Thyroid gland (tissue), 4 donors: ENCODE data around the gene CA6. TPM values are rescaled to one million over a fixed set of nuclear protein-coding genes. Genes with fewer than 3 reads are reported as not detected.
"Not testable (repeated sequence)": the region's sequence is repeated elsewhere in the genome, so short reads cannot be mapped to it uniquely, and the experiment has no call there.

ENCODE experiments used
- DNase-seq, 2 donors: peaks; one replicate each; pipeline ENCODE4 v3.0.0-alpha.2; 2019
- H3K27ac ChIP-seq, 3 donors: fragments of 200-600 bp; sonication (generic); 1 replicate in 2 of 3; 2 replicates in 1 of 3; pipeline ENCODE4 v1.5.1; 2016 to 2019; ENCODE audit warnings: mild to moderate bottlenecking in 1 of 3, moderate library complexity in 1 of 3
- H3K27me3 ChIP-seq: fragments of 200-600 bp; sonication (generic); one replicate; pipeline ENCODE4 v1.5.1; 2019
- H3K36me3 ChIP-seq, 2 donors: fragments of 200-600 bp; sonication (generic); one replicate each; pipeline ENCODE4 v1.5.1; 2016 to 2019
- H3K4me1 ChIP-seq, 2 donors: fragments of 200-600 bp; sonication (generic); one replicate each; pipeline ENCODE4 v1.5.1; 2017 to 2019
- H3K4me3 ChIP-seq, 3 donors: fragments of 200-600 bp; sonication (generic); replicated peaks in 1 of 3; 1 replicate in 2 of 3; 2 replicates in 1 of 3; pipeline ENCODE4 v1.5.1; 2016; ENCODE audit warnings: mild to moderate bottlenecking in 1 of 3
- H3K9me3 ChIP-seq: fragments of 200-600 bp; sonication (generic); one replicate; pipeline ENCODE4 v1.5.1; 2017
- POLR2A ChIP-seq, 2 donors: fragments of 450-650 bp; IDR thresholded peaks; one replicate each; pipeline ENCODE4 v1.6.1; 2017; ENCODE audit warnings: antibody characterized with exemption in 2 of 2, mild to moderate bottlenecking in 2 of 2, moderate library complexity in 1 of 2
- WGBS, 2 donors: methylation state at CpG; one replicate each; pipeline ENCODE4 v1.1.5; 2017; 5-methylcytosine and 5-hydroxymethylcytosine counted together
- intact Hi-C: fragments of 100-400 bp; cut with DNase I; formaldehyde crosslinking; loops from one replicate; pipeline ENCODE4 v1.15.1; 2023
- total RNA-seq, 4 donors: library from RNA; depleted of rRNA; stranded (reverse); fragments of >200 nt; gene quantifications; one replicate each; pipeline ENCODE4 v1.2.3, GENCODE V29; 2016
- TF ChIP-seq, protein P1 (sequence below), 6 experiments: fragments of 200-600 bp in 3 of 6; fragments of 450-650 bp in 3 of 6; sonication (generic) in 3 of 6; IDR thresholded peaks; one replicate each; pipeline ENCODE4 v1.5.1; 2016 to 2019; ENCODE audit warnings: antibody characterized with exemption in 6 of 6, mild to moderate bottlenecking in 2 of 6, inconsistent platforms in 1 of 6, moderate library complexity in 1 of 6

Gene CA6
- total RNA-seq, 4 donors from 2014 or later: not detected

DNA sequence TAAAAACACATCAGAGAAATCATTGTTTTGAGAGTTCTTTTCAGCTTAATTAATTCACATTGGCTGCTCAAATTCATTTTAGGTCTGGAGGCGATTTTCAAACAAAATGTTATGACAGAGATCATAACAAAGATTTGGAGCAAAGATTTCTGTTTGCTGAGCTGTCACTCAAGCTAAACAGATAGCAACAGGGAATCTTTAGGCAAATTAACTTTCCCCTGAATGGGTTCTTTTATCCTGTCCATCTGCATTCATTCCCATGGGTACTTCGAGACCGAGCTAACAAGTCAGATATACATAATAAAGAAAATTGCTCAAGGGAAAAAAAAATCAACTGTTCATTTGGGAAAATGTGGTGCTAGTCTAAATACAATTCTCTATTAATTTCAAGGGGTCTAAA, 30.2 kb upstream of the CA6 start:
- Histone ChIP-seq H3K9me3 (no peaks in the 10 kb centered on the region), H3K27me3 (no peaks in the 10 kb centered on the region), H3K27ac (no peak overlapping the region), H3K4me3 (no peak overlapping the region), H3K4me1 (peaks cover 10 to 31% of the 10 kb centered on the region in 2 donors), H3K36me3 (no peaks in the 10 kb centered on the region)
- no peak for DNase-seq
- intact Hi-C loops: no loop called here
- no peak for TF ChIP-seq POLR2A (IDR thresholded peaks at IDR 0.05)
- TF ChIP-seq, protein P1, sequence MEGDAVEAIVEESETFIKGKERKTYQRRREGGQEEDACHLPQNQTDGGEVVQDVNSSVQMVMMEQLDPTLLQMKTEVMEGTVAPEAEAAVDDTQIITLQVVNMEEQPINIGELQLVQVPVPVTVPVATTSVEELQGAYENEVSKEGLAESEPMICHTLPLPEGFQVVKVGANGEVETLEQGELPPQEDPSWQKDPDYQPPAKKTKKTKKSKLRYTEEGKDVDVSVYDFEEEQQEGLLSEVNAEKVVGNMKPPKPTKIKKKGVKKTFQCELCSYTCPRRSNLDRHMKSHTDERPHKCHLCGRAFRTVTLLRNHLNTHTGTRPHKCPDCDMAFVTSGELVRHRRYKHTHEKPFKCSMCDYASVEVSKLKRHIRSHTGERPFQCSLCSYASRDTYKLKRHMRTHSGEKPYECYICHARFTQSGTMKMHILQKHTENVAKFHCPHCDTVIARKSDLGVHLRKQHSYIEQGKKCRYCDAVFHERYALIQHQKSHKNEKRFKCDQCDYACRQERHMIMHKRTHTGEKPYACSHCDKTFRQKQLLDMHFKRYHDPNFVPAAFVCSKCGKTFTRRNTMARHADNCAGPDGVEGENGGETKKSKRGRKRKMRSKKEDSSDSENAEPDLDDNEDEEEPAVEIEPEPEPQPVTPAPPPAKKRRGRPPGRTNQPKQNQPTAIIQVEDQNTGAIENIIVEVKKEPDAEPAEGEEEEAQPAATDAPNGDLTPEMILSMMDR (IDR thresholded peaks at IDR 0.05): no peak
- WGBS, 2 donors: 72 to 74% methylated on average over 3 of the region's 3 CpGs

DNA sequence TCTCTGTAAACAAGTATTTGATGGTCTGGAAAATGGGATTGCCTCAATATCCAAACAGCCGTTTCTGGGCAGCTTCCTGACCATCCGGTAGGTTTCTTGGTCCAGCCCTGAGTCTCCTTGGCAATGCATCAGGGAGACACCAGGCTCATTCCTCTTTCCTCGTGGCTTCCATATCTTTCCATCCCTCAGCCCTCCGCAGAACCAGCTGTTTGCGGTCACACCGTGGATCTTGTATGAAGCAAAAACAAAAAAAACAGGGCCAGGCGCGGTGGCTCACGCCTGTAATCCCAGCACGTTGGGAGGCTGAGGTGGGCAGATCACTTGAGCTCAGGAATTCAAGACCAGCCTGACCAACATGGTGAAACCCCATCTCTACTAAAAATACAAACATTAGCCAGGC, 28.1 kb upstream of the CA6 start:
- intact Hi-C loops, H3K36me3 ChIP-seq, H3K27me3 ChIP-seq, H3K9me3 ChIP-seq, DNase-seq, H3K4me3 ChIP-seq, H3K27ac ChIP-seq: not testable (repeated sequence)
- WGBS, 2 donors: 83 to 86% methylated on average over 10 of the region's 10 CpGs
- H3K4me1 ChIP-seq: peaks cover 10 to 24% of the 10 kb centered on the region in 2 donors

DNA sequence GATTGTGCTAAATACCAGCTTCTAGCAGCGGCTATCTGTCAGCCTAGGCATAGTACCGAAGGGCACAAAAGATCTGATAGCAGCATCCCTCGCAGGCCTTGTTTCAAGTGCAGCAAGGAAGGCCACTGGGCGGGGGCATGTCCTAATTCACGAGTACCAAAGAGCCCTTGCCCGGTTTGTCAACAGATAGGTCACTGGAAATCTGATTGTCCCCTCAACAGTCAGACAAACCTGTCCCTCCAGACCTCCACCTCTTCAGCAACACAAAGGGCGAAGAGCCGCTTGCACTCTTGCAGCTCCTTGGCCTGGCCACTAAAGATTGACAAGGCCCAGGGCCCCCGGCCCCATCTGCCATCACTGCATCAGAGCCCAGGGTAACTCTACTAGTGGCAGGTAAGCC, 22.7 kb upstream of the CA6 start:
- no peaks in the 10 kb centered on the region for H3K27me3 ChIP-seq
- no peak overlapping the region for H3K4me3 ChIP-seq
- no peak for DNase-seq
- H3K27ac ChIP-seq: no peak overlapping the region
- TF ChIP-seq, protein P1 (IDR thresholded peaks at IDR 0.05): no peak
- TF ChIP-seq POLR2A (IDR thresholded peaks at IDR 0.05): no peak
- 89 to 91% methylated on average over 8 to 9 of the region's 9 CpGs for WGBS, 2 donors
- peaks cover 0 to 5% of the 10 kb centered on the region in 2 donors for H3K4me1 ChIP-seq
- no peaks in the 10 kb centered on the region for H3K9me3 ChIP-seq
- H3K36me3 ChIP-seq: no peaks in the 10 kb centered on the region
- intact Hi-C loops: loop anchor here (5.0 kb wide), 1 partner anchor 64 kb away; no protein-coding TSS in a partner anchor

DNA sequence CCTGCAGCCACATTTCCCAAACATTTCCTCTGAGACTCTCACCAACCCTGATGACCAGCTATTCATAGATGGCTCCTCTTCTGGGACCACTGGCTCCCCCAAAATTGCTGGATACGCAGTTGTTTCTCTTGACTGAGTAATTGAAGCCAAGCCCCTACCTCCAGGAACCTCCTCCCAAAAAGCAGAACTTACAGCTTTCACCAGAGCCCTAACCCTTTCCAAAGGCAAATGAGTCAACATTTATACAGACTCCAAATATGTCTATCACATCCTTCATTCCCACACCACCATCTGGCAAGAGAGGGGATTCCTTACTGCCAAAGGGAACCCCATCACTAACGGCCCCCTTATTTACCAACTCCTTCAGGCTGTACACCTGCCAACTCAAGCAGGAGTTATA, 20.3 kb upstream of the CA6 start:
- WGBS, 2 donors: 41 to 53% methylated on average over 2 of the region's 2 CpGs
- intact Hi-C loops: no loop called here
- no peak overlapping the region for H3K4me3 ChIP-seq

DNA sequence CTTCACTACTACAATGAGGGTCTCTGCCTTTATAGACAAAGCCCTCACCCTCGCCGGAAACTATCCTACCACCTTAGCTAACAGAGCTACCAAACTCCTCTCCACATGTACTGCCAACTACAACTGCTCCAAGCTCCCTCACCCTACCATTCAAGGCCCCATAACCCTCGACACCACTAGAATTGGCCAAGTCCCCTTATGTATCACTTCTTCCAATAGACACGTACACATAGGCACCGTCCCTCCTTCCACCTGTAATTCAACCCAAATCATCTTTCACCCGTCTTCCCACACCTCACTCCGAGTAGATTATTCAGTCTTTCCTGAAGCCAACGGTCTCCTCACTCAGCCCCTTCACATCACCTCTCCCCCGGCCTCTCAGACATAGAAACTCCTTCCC, 19.7 kb upstream of the CA6 start:
- no peak overlapping the region for H3K27ac ChIP-seq
- intact Hi-C loops: no loop called here
- H3K9me3 ChIP-seq: no peaks in the 10 kb centered on the region
- 90 to 91% methylated on average over 9 of the region's 9 CpGs for WGBS, 2 donors
- DNase-seq: no peak
- H3K4me3 ChIP-seq: no peak overlapping the region
- no peak for TF ChIP-seq POLR2A (IDR thresholded peaks at IDR 0.05)
- H3K27me3 ChIP-seq: no peaks in the 10 kb centered on the region
- no peaks in the 10 kb centered on the region for H3K36me3 ChIP-seq
- no peaks in the 10 kb centered on the region for H3K4me1 ChIP-seq

More for the DNA sequence above, 20.3 kb upstream of the CA6 start:
- no peaks in the 10 kb centered on the region for H3K36me3 ChIP-seq
- DNase-seq: no peak
- TF ChIP-seq POLR2A (IDR thresholded peaks at IDR 0.05): no peak
- TF ChIP-seq, protein P1 (IDR thresholded peaks at IDR 0.05): no peak
- no peaks in the 10 kb centered on the region for H3K27me3 ChIP-seq
- H3K9me3 ChIP-seq: no peaks in the 10 kb centered on the region
- no peaks in the 10 kb centered on the region for H3K4me1 ChIP-seq
- H3K27ac ChIP-seq: no peak overlapping the region

DNA sequence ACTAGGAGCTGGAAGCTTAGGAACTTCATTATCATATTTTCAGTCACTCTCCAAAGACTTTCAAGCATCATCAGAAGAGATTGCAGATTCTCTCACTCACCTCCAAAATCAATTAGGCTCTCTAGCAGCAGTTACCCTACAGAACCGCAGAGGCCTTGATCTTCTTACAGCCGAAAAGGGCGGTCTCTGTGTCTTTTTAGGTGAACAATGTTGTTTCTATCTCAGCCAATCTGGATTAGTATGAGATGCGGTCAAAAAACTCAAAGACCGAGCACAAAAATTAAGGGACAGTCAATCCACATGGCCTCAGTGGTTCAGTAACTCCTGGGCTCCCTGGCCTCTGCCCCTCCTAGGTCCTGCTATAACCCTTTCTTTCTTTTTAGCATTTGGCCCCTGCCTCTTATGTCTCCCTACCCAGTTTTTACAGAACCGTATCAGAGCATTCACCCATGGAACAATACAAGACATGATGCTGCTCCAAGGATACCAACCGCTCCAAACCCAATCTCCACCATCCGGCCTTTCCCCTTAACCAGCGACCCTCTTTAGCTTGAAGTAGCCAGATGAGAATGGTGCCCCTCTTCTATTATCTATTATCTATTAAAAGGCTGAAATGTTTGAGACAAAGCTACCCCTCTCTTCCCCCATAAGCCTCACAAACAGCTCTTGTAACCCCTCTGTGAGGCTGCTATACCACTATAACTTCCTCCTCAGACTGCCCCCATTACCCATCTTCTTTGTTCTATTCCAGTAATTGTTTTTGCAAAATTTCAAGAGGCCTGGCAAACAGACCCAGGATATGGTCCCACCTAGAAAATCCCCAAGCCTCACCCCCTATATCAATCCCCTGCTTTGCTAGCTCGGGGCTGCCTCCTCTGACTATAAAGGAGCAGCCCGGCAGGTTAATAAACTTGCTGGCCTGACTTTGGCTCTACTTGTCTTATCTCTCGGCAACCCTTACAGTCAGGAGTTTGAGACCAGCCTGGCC, 18.7 kb upstream of the CA6 start:
- no peaks in the 10 kb centered on the region for H3K4me1 ChIP-seq
- intact Hi-C loops: no loop called here
- no peaks in the 10 kb centered on the region for H3K27me3 ChIP-seq
- H3K27ac ChIP-seq: no peak overlapping the region
- no peak for TF ChIP-seq POLR2A (IDR thresholded peaks at IDR 0.05)
- TF ChIP-seq, protein P1 (IDR thresholded peaks at IDR 0.05): no peak
- H3K4me3 ChIP-seq: no peak overlapping the region
- H3K36me3 ChIP-seq: no peaks in the 10 kb centered on the region
- no peak for DNase-seq
- H3K9me3 ChIP-seq: no peaks in the 10 kb centered on the region
- WGBS, 2 donors: 91 to 94% methylated on average over 12 of the region's 12 CpGs
